ENCODE results near the gene FOXN4.

FOXN4 gene

GRCh38 chr12:109246221-109246620, 62.9 kb downstream of the FOXN4 start:
- Histone ChIP-seq H3K36me3 (peaks cover 5% of the 10 kb centered on the region), H3K27ac (no peak overlapping the region), H3K4me3 (ENCODE audit: low read depth, low read length) (no peak overlapping the region), H3K27me3 (ENCODE audit: insufficient read depth, low read depth, severe bottlenecking) (no peaks in the 10 kb centered on the region), H3K9me3 (ENCODE audit: severe bottlenecking) (no peaks in the 10 kb centered on the region)
- TF ChIP-seq, protein P1, sequence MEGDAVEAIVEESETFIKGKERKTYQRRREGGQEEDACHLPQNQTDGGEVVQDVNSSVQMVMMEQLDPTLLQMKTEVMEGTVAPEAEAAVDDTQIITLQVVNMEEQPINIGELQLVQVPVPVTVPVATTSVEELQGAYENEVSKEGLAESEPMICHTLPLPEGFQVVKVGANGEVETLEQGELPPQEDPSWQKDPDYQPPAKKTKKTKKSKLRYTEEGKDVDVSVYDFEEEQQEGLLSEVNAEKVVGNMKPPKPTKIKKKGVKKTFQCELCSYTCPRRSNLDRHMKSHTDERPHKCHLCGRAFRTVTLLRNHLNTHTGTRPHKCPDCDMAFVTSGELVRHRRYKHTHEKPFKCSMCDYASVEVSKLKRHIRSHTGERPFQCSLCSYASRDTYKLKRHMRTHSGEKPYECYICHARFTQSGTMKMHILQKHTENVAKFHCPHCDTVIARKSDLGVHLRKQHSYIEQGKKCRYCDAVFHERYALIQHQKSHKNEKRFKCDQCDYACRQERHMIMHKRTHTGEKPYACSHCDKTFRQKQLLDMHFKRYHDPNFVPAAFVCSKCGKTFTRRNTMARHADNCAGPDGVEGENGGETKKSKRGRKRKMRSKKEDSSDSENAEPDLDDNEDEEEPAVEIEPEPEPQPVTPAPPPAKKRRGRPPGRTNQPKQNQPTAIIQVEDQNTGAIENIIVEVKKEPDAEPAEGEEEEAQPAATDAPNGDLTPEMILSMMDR (IDR thresholded peaks at IDR 0.05; ENCODE audit: low read depth, low read length): no peak
- no peak for DNase-seq

- Histone ChIP-seq H3K4me3 (ENCODE audit: low read depth, low read length) (no peak overlapping the region), H3K27ac (no peak overlapping the region), H3K9me3 (ENCODE audit: severe bottlenecking) (no peaks in the 10 kb centered on the region), H3K27me3 (ENCODE audit: insufficient read depth, low read depth, severe bottlenecking) (no peaks in the 10 kb centered on the region), H3K36me3 (peaks cover 9% of the 10 kb centered on the region)
- DNase-seq: no peak
- TF ChIP-seq, protein P1 (IDR thresholded peaks at IDR 0.05; ENCODE audit: low read depth, low read length): no peak
Observed at GRCh38 chr12:109244073-109244472, 65.0 kb downstream of the FOXN4 start.

DNA sequence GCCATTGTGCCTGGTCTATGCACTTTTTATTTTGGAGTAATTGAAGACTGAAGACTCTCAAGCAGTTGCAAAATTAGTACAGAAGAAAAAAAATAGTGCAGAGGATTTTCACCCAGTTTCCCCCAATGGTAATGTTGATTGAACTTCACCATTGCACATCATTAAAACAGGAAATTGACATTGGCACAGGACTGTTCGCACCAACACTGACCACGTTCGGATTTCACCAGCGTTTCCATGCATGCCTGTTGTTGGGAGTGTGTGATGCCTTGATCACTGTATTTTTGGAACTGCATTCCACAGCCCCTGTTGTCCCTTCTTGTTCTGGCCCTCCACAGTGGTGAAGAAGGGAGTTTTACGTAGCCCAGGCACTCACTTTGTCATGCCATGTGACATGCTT, 67.1 kb downstream of the FOXN4 start:
- TF ChIP-seq, protein P1 (IDR thresholded peaks at IDR 0.05; ENCODE audit: low read depth, low read length): no peak
- Histone ChIP-seq H3K36me3 (peaks cover 11% of the 10 kb centered on the region), H3K27me3 (ENCODE audit: insufficient read depth, low read depth, severe bottlenecking) (no peaks in the 10 kb centered on the region), H3K27ac (no peak overlapping the region), H3K4me3 (ENCODE audit: low read depth, low read length) (no peak overlapping the region), H3K9me3 (ENCODE audit: severe bottlenecking) (no peaks in the 10 kb centered on the region)
- DNase-seq: no peak

- Histone ChIP-seq H3K27me3 (ENCODE audit: insufficient read depth, low read depth, severe bottlenecking) (no peaks in the 10 kb centered on the region), H3K27ac (no peak overlapping the region), H3K9me3 (ENCODE audit: severe bottlenecking) (no peaks in the 10 kb centered on the region), H3K4me3 (ENCODE audit: low read depth, low read length) (no peak overlapping the region), H3K36me3 (peaks cover 8% of the 10 kb centered on the region; the same call in 1 of the 2 replicates)
- TF ChIP-seq, protein P1 (IDR thresholded peaks at IDR 0.05; ENCODE audit: low read depth, low read length): no peak
- DNase-seq: no peak
Observed at GRCh38 chr12:109240365-109240764, 68.7 kb downstream of the FOXN4 start.

DNA sequence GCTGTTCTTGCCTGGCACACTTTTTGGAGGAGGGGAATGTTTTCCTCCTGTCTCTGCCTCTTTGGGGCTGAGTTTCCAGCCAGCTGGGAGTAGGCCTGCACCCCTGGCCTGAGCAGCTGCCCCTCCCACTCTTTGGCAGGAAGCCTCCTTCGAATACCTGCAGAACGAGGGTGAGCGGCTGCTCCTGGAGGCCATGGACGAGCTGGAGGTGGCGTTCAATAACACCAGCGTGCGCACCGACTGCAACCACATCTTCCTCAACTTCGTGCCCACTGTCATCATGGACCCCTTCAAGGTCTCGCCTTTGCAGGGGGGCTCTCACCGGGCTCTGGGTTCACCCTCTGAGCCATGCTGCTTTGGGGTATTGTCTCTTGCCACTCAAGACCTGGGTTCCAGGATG, 69.4 kb downstream of the FOXN4 start:
- no peak overlapping the region for H3K4me3 ChIP-seq (ENCODE audit: low read depth, low read length)
- H3K27ac ChIP-seq: no peak overlapping the region
- H3K9me3 ChIP-seq (ENCODE audit: severe bottlenecking): no peaks in the 10 kb centered on the region
- TF ChIP-seq, protein P1 (IDR thresholded peaks at IDR 0.05; ENCODE audit: low read depth, low read length): no peak
- no peaks in the 10 kb centered on the region for H3K27me3 ChIP-seq (ENCODE audit: insufficient read depth, low read depth, severe bottlenecking)
- H3K36me3 ChIP-seq: peaks cover 8% of the 10 kb centered on the region
- no peak for DNase-seq

DNA sequence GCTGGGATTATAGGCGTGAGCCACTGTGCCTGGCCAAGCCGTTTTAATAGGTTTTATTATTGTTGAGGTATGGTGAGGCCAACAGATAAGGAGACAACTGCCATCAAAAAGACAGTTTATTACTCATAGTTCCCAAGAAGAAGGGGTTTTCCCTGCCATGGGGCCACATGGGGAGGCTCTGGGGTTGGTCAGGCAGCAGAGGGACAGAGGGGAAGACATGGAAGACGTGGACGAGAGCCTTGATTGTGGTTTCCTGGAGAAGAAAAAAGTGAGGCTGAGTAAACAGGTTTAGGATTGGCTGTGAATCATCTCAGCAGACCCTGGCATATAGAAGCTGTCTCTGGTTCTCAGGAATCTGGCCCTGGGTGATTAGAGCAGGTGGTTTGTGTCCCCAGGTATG, 69.9 kb downstream of the FOXN4 start:
- Histone ChIP-seq H3K27ac (no peak overlapping the region), H3K36me3 (peaks cover 8% of the 10 kb centered on the region), H3K9me3 (ENCODE audit: severe bottlenecking) (no peaks in the 10 kb centered on the region), H3K27me3 (ENCODE audit: insufficient read depth, low read depth, severe bottlenecking) (no peaks in the 10 kb centered on the region), H3K4me3 (ENCODE audit: low read depth, low read length) (no peak overlapping the region)
- TF ChIP-seq, protein P1 (IDR thresholded peaks at IDR 0.05; ENCODE audit: low read depth, low read length): no peak
- no peak for DNase-seq

All from WERI-Rb-1 (cell line).